Gastrocnemius medialis (tissue), 4 donors: ENCODE data around the gene CDH4. TPM values are rescaled to one million over a fixed set of nuclear protein-coding genes. Genes with fewer than 3 reads are reported as not detected.

Experiments used
- ATAC-seq, 2 donors: fragments of 150-250 bp; one replicate each; pipeline ENCODE4 v1.9.1; 2016
- DNase-seq, 2 donors: peaks; one replicate each; pipeline ENCODE4 v3.0.0-alpha.2; 2019
- H3K27ac ChIP-seq, 4 donors: fragments of 200-600 bp; sonication (generic); 1 replicate in 1 of 4; 2 replicates in 3 of 4; pipeline ENCODE4 v1.5.1; 2016 to 2018; ENCODE audit warnings: mild to moderate bottlenecking in 2 of 4, moderate library complexity in 1 of 4
- H3K27me3 ChIP-seq, 3 donors: fragments of 200-600 bp; sonication (generic) in 2 of 3; 1 replicate in 1 of 3; 2 replicates in 2 of 3; pipeline versions ENCODE4 v1.5.1 to v1.6.0; 2016 to 2019; ENCODE audit warnings: mild to moderate bottlenecking in 1 of 3, moderate library complexity in 1 of 3
- H3K36me3 ChIP-seq, 2 donors: fragments of 200-600 bp; sonication (generic) in 1 of 2; one replicate each; pipeline ENCODE4 v1.5.1; 2017 to 2018
- H3K4me1 ChIP-seq, 2 donors: fragments of 200-600 bp; sonication (generic) in 1 of 2; one replicate each; pipeline ENCODE4 v1.5.1; 2016 to 2017; ENCODE audit warnings: mild to moderate bottlenecking in 2 of 2
- H3K4me3 ChIP-seq, 4 donors: fragments of 200-600 bp; sonication (generic) in 3 of 4; 1 replicate in 1 of 4; 2 replicates in 3 of 4; pipeline ENCODE4 v1.5.1; 2016 to 2019; ENCODE audit warnings: mild to moderate bottlenecking in 2 of 4
- H3K9me3 ChIP-seq, 3 donors: fragments of 200-600 bp; sonication (generic) in 2 of 3; 1 replicate in 1 of 3; 2 replicates in 2 of 3; pipeline ENCODE4 v1.5.1; 2016 to 2019
- POLR2A ChIP-seq, 2 donors: fragments of 450-650 bp; IDR thresholded peaks; one replicate each; pipeline ENCODE4 v1.6.1; 2017; ENCODE audit warnings: antibody characterized with exemption in 2 of 2, mild to moderate bottlenecking in 2 of 2, moderate library complexity in 2 of 2
- in situ Hi-C, 4 donors: fragments of 200-750 bp; cut with MboI; loops; one replicate each; pipeline versions ENCODE4 v1.15.0 to v1.8.0; 2017; ENCODE audit warnings: low sequenced_read_pairs in 4 of 4
- intact Hi-C: fragments of 100-400 bp; cut with DNase I; formaldehyde crosslinking; loops from one replicate; pipeline ENCODE4 v1.15.1; 2023; ENCODE audit warnings: low total_unique reads
- total RNA-seq, 4 donors: library from RNA; depleted of rRNA; stranded (reverse); fragments of >200 nt; gene quantifications; one replicate each; pipeline versions ENCODE4 v1.1.0 to v1.2.3, GENCODE V29; 2016
- TF ChIP-seq, protein P1 (sequence below), 5 experiments: fragments of 450-650 bp in 3 of 5; fragments of 200-600 bp in 2 of 5; sonication (generic) in 2 of 5; IDR thresholded peaks in 4 of 5; conservative IDR thresholded peaks in 1 of 5; 1 replicate in 4 of 5; 2 replicates in 1 of 5; pipeline ENCODE4 v1.5.1; 2016 to 2019; ENCODE audit warnings: antibody characterized with exemption in 5 of 5, mild to moderate bottlenecking in 3 of 5, moderate library complexity in 3 of 5

Gene CDH4
- total RNA-seq, 4 donors from 2014 or later: 0.38 to 1.2 (median 0.86) TPM

DNA sequence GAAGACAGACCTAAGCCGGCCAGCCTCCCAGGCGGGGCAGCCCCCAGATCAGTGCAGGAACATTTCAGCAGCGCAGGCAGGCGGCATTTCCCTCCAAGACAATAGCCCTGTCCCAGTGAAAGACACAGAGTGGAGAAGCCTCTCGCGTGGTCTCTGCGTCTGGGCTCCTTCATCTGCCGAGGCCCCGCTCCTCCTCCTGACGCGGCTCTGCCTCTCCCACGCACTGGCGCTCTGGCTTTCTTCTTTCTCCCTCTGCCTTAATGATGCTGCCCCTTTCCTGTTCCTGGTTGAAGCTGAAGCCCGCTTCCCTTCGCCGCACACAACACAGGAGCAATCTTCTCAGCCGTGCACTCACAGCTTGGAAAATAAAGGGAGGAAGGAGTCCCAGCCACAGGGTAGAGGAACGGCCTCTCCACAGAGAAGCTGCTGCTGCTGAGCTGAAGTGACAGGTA lies 347.5 kb downstream of the CDH4 start:
- TF ChIP-seq POLR2A (IDR thresholded peaks at IDR 0.05): no peak
- TF ChIP-seq, protein P1, sequence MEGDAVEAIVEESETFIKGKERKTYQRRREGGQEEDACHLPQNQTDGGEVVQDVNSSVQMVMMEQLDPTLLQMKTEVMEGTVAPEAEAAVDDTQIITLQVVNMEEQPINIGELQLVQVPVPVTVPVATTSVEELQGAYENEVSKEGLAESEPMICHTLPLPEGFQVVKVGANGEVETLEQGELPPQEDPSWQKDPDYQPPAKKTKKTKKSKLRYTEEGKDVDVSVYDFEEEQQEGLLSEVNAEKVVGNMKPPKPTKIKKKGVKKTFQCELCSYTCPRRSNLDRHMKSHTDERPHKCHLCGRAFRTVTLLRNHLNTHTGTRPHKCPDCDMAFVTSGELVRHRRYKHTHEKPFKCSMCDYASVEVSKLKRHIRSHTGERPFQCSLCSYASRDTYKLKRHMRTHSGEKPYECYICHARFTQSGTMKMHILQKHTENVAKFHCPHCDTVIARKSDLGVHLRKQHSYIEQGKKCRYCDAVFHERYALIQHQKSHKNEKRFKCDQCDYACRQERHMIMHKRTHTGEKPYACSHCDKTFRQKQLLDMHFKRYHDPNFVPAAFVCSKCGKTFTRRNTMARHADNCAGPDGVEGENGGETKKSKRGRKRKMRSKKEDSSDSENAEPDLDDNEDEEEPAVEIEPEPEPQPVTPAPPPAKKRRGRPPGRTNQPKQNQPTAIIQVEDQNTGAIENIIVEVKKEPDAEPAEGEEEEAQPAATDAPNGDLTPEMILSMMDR (IDR thresholded peaks at IDR 0.05 in 4 of 5, conservative IDR thresholded peaks at IDR 0.05 in 1 of 5): no peak
- no peak for ATAC-seq

DNA sequence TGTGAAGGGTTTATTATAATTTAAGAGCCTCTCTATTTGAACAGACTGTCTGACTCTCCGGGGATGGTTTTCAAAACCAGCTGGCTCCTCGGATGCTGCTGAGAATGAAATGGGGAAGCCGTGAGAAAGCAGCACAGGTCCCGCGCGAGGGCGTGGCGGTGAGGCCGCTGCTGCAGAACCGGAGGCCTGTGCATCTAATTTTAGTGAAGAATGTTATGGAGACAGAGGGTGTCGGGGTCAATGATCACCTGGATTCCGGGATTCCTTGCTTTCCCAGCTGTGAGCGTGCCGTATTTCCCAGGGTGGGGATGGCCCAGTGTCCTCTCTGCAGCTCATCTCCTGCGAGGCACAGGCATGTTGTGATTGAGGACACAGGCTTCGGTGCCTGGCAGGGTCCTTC lies 348.0 kb downstream of the CDH4 start:
- intact Hi-C loops (no loop called here), in situ Hi-C loops (no loop called here)
- TF ChIP-seq, protein P1 (IDR thresholded peaks at IDR 0.05 in 4 of 5, conservative IDR thresholded peaks at IDR 0.05 in 1 of 5): no peak
- no peak for TF ChIP-seq POLR2A (IDR thresholded peaks at IDR 0.05)
- DNase-seq: no peak
- Histone ChIP-seq H3K4me3 (no peak overlapping the region), H3K9me3 (no peaks in the 10 kb centered on the region), H3K27ac (no peak overlapping the region), H3K4me1 (no peaks in the 10 kb centered on the region), H3K36me3 (no peaks in the 10 kb centered on the region), H3K27me3 (no peaks in the 10 kb centered on the region)
- ATAC-seq: no peak

More for the DNA sequence above, 347.5 kb downstream of the CDH4 start:
- in situ Hi-C loops (no loop called here), intact Hi-C loops (no loop called here)
- no peaks in the 10 kb centered on the region for H3K36me3 ChIP-seq
- H3K4me1 ChIP-seq: no peaks in the 10 kb centered on the region
- no peaks in the 10 kb centered on the region for H3K9me3 ChIP-seq
- H3K4me3 ChIP-seq: no peak overlapping the region
- DNase-seq: no peak
- no peaks in the 10 kb centered on the region for H3K27me3 ChIP-seq
- H3K27ac ChIP-seq: no peak overlapping the region

DNA sequence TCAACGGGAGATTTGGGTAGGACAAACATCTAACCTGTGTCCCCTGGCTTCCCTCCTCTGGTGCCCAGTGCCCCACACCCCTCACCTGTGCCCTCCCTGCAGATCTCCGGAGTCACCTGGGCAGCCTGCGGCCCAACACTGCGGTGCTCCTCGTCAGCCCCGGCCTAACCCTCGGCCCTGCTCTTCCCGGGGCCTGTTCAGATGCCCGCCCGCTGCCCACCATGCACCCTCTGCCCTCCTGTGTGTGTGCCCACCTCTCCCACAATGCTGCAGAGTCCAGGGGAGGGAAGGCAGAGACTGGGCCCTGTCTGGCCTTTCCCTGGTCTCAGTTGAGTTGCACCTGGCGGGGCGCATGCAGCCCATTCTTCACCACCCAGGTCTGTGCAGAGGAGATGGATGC lies 349.3 kb downstream of the CDH4 start:
- in situ Hi-C loops: no loop called here
- intact Hi-C loops: no loop called here

DNA sequence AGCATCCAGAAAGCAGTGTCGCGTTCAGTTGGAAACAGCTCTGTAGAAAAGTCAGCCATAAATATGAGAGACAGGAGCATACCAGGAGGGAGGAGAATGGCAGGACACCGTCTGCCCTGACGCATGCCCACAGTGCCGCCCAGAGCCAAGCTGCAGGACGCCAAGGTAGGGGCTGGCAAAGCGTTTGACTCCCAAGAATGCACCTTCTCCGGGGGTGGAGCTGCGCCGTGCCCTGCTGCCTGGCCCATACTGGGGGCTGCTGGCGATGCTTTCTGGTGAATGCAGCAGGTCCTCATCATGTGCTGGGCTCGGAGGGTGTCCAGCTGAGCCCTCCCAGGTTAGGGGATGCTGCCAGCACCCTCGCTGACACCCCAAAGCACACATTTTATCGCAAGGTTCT lies 349.8 kb downstream of the CDH4 start:
- Histone ChIP-seq H3K4me3 (no peak overlapping the region), H3K27me3 (no peaks in the 10 kb centered on the region), H3K36me3 (no peaks in the 10 kb centered on the region), H3K9me3 (no peaks in the 10 kb centered on the region), H3K27ac (no peak overlapping the region), H3K4me1 (no peaks in the 10 kb centered on the region)
- in situ Hi-C loops: no loop called here
- intact Hi-C loops: no loop called here
- no peak for DNase-seq
- no peak for ATAC-seq
- TF ChIP-seq, protein P1 (IDR thresholded peaks at IDR 0.05 in 4 of 5, conservative IDR thresholded peaks at IDR 0.05 in 1 of 5): no peak
- TF ChIP-seq POLR2A (IDR thresholded peaks at IDR 0.05): no peak

More for the DNA sequence above, 349.3 kb downstream of the CDH4 start:
- ATAC-seq: no peak
- Histone ChIP-seq H3K36me3 (no peaks in the 10 kb centered on the region), H3K27me3 (no peaks in the 10 kb centered on the region), H3K4me3 (no peak overlapping the region), H3K4me1 (no peaks in the 10 kb centered on the region), H3K9me3 (no peaks in the 10 kb centered on the region), H3K27ac (no peak overlapping the region)
- TF ChIP-seq, protein P1 (IDR thresholded peaks at IDR 0.05 in 4 of 5, conservative IDR thresholded peaks at IDR 0.05 in 1 of 5): no peak
- TF ChIP-seq POLR2A (IDR thresholded peaks at IDR 0.05): no peak
- no peak for DNase-seq

DNA sequence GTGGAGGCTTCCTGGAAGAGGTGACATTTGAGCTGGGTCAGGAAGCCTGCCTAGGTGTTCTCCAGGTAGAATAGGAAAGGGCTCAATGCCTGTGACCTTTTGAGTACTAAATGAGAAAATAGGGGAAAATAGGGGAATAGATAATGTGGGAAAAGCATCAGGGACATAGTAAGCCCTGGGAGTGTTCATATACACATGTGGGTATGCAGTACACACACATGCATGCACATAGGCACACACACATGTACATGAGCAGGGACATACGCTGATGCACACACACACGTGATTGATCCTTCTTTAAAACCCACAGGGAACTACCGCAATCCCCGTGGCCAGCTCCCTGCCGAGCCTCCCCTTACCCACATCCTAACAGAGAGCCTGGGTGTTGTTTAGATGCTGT lies 351.7 kb downstream of the CDH4 start:
- H3K9me3 ChIP-seq: no peaks in the 10 kb centered on the region
- H3K4me1 ChIP-seq: no peaks in the 10 kb centered on the region
- intact Hi-C loops (no loop called here), in situ Hi-C loops (no loop called here)
- no peak for TF ChIP-seq POLR2A (IDR thresholded peaks at IDR 0.05)
- TF ChIP-seq, protein P1 (IDR thresholded peaks at IDR 0.05 in 4 of 5, conservative IDR thresholded peaks at IDR 0.05 in 1 of 5): no peak
- no peak for ATAC-seq
- H3K36me3 ChIP-seq: no peaks in the 10 kb centered on the region
- H3K27me3 ChIP-seq: no peaks in the 10 kb centered on the region
- no peak for DNase-seq
- H3K27ac ChIP-seq: no peak overlapping the region
- H3K4me3 ChIP-seq: no peak overlapping the region
